Measurements from ENCODE around the gene PIGV.

GRCh38 chr1:26820784-26821269 is 33.1 kb downstream of the PIGV start:
- TF ChIP-seq EZH2 (IDR thresholded peaks at IDR 0.05; ENCODE audit: insufficient read depth, poor library complexity, severe bottlenecking) (no peak), EZH2phosphoT487 (IDR thresholded peaks at IDR 0.05; ENCODE audit: insufficient read depth, low read depth) (no peak)
